GM18519 (cell line): ENCODE results near the gene PRSS23.

Source experiments
- ATAC-seq: cut with Tn5 transposase; IDR thresholded peaks from one replicate; pipeline ENCODE4 v1.9.1; 2021; ENCODE audit warnings: mild to moderate bottlenecking, moderate library complexity; ENCODE audit not compliant: unreplicated experiment, low FRiP score

PRSS23 gene

DNA sequence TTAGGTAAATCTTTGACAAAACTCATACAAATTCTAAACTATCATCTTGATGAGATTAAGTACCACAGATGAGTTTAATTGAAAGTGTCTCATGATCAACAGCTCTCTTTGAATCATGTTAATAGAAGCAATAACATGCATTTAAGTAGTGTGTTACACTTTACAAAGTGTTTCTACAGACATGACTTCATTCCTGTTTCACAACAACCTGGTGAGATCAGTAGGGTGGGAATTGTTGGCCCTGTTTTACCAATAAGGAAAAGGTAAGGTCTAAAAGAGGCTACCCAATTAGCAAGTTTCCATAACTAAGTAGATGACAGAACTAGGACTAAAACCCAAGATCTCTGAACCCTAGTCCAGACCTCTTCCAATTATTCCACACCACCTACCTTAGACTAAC, 12.7 kb upstream of the PRSS23 start:
- no peak for ATAC-seq

DNA sequence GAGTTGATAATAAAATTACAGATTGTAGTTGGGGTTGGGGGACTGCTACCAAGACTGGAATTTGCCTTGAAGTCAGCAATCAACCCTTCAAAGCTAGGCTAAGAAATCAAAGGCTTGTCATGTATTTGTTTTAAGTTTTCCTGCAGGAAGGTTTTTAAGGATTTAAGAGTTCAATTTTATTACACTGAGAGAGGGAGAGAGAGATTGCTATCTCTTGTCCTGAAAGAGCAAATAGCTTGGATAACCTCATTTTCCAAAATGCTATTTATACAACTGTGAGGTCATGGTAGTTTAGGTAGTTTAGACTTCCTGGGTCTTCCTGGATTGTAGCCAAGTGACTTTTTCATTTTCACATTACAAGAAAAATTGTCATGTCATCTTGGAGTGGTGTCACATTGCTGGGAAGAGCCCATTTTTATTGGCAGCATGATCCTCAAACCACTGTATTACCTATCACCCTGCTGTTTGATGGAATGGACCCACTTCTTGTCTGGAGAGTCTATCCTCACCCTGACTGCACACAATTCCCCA, 10.1 kb upstream of the PRSS23 start:
- no peak for ATAC-seq

DNA sequence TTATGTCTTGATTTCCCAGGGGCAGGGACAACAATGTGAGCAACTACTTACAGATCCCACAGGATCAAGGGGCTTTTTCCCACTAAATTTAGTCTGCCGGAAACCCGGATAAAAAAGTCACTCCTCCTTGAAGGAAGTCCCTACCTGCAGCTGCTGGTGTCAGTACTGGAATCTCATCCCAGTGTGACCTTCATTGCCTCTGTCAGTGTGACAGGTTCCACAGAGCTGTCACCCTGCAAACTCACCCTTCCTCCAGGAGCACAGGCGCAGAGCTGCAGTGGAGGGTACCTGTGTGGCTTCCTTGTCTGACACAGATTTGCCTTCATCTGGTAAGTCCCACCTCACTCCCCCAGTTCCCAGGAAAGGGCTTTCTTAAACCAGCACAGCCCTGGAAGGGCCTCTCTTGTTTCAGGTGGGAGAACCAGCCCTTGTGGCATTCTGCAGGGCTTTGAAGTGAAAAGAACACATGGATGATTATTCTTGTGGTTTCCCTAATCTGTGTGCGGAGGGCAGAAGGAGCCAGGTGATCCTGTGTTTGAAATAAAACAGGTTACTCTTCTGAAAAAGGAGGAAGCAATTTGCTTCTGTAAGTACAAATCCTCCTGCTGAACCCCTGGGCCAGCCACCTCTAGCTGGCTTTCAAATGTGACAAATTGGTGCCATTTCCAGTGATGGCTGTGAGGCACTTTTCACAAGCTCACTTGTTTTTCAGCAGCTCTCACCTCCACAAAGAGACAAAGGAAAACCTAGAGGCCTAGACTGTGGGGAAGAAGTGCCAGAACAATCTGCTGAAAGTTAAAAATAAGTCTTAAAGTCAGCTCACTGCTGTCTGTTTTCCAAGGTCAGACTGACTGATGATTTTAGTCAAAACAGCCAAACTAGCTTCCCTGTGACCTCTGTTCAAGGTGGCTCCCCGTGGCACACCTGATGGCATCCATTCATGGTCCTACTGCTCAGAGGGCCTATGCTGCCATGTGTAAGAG, 9.2 kb upstream of the PRSS23 start:
- ATAC-seq = no peak

DNA sequence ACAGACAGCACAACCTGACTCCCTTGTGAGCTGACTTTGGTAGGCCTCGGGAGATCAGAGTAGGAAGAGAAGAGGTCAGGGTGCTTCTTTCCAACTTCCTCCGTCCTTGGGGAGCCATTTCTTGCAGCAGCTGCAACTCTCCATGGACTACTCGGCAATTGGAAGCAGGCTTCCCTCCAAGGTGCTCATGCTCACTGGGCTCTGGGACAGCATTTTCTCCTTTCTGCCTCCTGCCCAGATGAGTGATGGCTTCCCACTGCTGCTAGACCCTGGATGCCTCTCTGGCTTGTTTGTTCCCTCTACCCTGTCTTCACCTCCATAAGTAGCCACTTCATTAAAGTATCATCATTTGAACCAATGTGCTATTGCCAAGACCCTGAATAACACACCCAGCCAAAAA, 8.2 kb upstream of the PRSS23 start:
- ATAC-seq = no peak

DNA sequence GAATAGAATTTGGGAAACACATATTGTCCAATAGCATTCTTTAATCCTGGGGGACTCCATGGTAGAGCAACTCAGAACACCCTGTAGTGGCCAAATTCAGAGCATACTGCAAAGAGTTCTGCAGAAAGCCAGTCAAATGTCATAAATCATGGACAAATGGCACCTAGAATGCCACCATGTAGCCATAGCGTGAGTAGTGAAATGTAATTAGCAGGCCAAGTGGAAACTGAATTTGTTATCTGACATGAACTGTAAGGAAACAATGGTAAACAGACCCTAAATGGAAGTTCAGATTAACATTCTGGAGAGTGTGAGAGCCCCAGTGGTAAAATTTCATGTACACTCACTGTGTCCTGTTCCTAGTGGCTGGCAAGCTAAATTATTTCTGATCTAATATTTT, 7.0 kb upstream of the PRSS23 start:
- ATAC-seq = no peak

DNA sequence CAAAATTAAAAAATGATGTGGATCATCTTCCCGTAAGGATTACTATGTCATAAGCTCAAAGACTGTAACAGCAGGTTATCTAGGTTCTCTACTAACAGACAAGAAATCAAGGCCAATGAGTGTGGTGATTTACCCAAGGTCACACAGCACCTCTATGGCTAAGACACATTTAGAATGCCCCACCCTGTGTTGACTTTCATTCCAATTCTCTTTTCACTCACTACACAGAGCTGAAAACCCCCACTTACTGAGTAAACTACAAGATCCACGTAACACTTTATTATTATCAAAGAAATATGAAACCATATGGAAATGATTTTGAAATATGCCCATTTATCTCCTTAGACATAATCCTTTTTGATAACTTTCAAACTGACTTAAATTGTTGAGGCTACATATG, 4.8 kb upstream of the PRSS23 start:
- no peak for ATAC-seq

DNA sequence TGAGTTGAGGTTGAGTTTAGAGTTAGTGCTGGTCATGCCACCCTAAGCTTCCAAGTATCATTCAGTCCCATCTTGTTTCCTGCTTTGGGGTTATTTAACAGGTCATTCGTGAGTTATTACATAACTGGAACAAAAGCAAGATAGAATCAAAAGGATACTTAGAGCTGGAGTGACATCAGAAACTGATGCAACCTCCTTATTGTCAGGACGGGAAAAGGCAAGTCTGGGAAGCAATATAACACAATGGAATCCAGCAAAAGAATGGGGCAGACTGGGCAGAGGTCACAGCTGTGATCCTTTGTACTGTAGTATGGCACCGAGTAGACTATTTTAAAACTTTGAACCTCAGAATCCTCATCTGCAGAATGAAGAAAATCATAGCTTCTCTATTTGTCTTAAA, 4.4 kb upstream of the PRSS23 start:
- ATAC-seq = no peak

DNA sequence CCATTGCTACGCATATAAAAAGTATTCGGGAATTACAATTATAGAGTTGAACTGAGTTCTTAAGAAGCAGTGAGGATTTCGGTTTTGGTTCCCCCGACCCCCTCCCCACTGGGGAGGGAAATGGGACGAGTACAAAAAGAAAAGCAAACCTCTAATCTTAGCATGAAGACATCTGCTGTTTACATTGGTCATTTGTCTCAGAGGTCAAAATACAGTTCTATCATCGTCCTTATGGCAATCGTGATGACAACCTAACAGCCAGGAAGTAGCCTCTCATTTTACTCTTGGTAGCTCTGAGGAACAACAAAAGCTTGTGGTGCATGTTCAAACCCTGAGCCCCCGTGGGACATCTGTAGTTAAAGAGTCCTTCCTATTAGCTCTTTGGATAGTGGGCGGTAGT, 3.2 kb upstream of the PRSS23 start:
- no peak for ATAC-seq

DNA sequence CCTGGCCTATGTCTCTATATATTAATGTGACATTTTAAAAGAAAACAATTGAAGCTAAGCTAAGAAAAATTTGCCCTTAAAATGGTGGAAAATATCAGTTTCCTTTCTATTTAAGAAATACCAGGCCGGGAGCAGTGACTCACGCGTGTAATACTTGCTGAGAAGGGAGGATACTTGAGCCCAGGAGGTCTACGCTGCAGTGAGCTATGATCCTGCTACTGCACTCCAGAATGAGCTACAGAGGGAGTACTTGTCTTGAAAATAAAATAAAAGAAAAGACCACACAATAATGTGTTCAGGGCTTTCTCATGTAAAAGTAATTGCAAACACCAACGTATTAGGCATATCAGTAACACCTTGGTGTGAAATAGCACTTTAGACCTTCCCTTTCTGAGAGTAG, 1.4 kb upstream of the PRSS23 start:
- ATAC-seq = no peak

DNA sequence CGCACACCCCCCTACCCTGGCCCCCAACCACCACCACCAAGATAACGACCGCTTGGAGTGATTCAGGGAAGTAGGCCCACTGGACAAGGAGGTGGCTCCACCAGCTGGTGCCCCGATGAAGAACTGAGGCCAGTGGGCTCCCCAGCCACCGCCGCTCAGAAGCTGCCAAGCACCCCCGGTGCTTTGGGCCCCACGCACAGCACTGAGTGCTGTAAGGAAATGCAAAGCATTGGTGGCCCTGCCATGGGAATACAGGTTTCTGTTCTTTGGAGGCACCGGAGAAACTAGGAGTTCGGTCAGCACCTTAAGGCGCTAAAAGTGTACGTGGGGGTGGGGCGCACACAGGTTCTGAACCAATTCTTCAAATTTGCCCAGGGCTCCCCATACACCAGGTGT, 664 bp upstream of the PRSS23 start:
- no peak for ATAC-seq

DNA sequence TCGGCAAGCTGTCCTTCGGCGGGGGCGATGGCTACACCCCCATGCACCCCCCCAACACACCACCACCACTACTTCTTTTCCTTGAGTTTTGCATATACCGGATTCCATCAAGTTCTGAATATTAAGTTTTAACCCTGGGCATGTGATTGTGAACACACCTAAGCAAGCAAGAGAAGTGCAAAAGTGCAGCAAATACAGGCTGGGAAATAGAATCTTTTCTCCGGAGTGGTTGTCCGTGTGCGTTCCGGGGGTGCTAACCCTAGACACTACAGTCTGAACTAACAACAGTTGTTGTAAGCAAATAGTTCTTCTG, 574 bp downstream of the PRSS23 start:
- ATAC-seq = no peak

DNA sequence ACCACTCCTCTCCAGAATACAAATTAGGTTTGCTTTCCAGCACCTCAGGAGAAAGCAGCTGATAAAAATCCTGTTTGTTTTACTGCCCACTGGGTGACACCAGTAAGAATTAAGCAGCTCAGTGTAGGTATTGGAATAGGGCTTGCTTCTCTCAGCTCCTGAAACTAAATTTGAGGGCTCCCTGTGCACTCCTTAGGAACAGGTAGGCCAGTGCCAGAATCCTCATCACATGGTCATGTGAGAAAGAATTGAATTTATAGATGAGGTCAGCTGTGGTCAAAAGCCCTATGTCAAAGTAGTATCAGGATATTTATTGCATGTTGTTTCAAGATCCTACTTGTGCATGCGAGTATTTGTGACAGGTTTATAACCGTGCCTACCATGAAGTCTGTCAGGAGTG, 1.0 kb downstream of the PRSS23 start:
- no peak for ATAC-seq

DNA sequence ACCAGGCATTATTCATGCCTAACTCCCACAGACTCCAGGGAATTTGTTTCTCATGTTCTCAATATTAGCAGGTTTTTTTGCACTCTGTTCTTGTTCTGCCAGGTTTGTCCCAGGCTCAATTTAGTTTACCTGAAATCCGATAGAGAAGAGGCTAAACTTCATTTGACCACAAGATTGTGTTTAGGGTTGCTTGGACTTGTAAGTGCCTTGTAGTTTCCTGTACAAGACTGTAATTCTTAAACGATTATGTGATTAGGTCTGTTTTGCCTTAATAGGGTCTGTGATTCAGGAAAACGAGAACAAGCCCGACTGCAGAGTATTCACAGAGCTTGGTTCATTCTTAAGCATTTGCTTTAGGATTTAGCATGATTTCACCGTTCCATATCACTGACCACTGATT, 1.8 kb downstream of the PRSS23 start:
- no peak for ATAC-seq

DNA sequence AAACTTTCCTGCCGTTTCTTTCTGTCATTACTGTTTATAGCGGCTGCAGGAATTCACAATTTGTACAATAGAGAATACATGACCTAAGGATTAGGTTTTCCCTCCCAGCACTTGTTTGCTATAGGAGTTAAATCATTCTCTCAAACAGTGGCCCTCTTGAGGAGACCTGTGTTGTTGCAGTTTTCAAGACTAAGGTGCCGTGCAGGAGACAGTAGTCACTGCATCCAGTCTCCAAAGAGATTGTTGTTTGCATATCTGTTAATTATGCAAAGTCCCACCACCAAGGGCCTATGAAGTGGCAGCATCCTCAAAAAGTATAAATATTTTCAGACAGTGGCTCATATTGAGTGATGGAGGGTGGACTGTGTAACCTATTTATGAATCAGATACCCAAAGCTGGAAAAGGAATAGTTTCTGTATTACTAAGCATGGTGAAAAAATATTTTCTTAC, 2.3 kb downstream of the PRSS23 start:
- ATAC-seq = peak; percentile 45

DNA sequence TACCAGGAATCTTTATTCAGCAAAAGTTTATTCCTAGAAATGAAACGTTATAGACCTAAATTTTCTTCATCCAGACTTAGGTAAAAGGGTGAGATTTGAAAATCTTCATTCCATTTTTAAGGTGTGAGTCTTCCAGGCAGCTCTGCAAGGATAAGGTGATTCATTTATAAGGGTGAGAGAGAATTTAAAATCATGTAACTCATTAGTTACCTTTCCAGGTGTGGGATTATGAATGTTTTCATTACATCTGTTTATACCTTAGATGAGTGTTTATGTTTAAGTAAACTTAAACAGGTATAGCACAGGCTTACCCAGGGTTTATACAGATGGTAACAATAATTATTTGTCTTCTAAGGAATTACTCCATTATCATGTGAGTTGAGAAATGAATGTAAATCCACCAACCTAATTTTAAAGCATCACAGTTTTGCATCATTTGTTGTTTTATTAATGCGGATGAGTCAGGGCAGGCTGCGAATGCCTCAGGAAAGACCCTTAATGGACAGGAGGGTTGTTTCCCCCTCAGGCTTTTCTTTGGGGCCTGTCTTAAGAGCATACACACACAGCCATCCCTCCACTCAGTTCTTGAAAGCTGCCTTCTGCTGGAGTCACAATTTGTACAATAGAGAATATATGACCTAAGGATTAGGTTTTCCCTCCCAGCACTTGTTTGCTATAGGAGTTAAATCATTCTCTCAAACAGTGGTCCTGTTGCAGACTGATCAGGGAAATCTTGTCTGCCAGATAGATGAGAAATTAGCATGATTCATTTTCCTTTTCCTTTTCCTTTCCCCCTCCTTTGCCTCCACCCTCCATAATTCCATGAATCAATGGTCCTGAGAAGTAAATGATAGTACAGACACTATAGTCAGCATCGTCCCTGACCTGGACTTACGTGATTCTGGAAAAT, 3.0 kb downstream of the PRSS23 start:
- ATAC-seq = no peak

DNA sequence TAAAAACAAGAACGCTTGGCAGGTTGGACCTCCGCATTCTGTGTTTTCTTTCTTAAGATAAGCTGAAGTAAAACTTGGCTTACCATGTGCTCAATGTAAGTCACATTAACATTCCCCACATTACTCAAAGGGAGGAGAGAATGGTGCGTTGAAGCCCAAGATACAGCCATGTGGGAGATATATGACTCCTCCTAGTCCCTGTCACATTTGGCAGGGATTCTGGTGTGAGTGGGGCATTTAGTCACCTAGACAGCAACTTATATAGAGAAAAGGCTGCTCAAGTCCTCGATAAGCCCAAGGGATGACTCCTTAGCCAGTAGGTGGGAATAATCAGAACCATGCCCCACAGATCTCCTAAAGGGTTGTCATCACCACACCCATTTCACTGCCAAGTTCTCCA, 4.6 kb downstream of the PRSS23 start:
- ATAC-seq = no peak

DNA sequence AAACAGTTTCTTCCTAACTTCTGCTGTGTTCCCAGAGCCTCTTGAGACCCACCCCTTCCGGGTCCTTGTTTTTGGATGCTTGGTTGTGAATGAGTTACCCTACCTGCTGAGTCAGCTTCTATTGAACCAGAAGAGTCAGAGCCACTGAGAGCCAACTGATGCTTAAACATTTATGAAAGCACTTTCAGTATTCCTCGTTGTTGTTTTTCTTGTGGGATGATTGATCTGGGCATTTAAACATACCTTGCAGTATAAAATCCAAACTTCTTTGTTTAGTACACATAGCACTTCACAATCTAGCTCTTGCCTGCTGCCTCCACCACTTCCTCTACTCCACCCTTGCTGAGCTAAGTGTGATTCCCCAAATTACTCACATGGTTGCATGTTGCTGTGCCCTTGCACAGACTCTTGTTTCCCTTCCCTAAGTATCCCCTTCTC, 5.5 kb downstream of the PRSS23 start:
- ATAC-seq = peak; percentile 72

DNA sequence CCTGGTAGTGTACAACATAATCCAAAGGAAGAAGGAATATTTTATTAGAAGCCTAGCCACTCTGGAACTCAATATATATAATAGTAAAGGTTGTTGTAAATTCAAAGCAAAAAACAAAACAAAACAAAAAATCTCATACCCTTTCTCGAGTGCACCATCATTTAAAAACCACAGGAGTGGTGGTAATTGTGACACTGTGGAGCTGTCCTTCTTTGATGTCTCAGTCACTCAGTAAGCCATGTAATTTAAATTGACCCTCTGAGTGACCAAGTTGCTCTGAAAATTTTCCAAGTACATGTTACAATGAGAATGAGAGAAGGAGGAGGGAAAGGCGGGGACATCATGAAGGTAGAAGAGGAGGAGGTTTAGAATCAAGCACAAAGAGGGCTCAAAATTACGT, 6.6 kb downstream of the PRSS23 start:
- ATAC-seq = no peak

DNA sequence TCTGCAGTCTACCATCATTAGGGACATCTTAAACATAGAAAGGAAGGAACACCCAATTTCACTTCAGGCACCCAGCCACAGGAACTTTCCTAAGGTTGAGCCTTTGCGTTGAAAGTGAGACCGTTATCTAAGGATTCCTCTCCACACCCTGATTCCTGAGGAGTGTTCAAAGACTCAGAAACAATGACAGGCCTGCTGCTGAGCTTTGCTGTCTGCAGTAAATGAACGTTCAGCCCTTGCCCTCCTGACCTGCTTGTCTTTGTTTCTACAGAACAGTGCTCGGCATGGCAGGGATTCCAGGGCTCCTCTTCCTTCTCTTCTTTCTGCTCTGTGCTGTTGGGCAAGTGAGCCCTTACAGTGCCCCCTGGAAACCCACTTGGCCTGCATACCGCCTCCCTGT, 7.0 kb downstream of the PRSS23 start:
- no peak for ATAC-seq

DNA sequence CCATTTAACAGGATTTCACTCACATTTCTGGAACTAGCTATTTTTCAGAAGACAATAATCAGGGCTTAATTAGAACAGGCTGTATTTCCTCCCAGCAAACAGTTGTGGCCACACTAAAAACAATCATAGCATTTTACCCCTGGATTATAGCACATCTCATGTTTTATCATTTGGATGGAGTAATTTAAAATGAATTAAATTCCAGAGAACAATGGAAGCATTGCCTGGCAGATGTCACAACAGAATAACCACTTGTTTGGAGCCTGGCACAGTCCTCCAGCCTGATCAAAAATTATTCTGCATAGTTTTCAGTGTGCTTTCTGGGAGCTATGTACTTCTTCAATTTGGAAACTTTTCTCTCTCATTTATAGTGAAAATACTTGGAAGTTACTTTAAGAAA, 9.2 kb downstream of the PRSS23 start:
- ATAC-seq = no peak

DNA sequence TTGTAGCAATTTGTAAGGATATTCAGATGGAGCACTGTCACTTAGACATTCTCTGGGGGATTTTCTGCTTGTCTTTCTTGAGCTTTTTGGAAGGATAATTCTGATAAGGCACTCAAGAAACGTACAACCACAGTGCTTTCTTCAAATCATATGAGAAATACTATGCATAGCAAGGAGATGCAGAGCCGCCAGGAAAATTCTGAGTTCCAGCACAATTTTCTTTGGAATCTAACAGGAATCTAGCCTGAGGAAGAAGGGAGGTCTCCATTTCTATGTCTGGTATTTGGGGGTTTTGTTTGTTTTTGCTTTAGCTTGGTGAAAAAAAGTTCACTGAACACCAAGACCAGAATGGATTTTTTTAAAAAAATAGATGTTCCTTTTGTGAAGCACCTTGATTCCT, 9.9 kb downstream of the PRSS23 start:
- ATAC-seq = no peak
